DMS79 treated with DMSO at 0.1 percent for 48 hours (cell line): ENCODE results near the gene ATG4D.
A peak's percentile ranks its signal among the peaks of the same experiment; 100 is the strongest.

ENCODE experiments used
- DNase-seq: peaks from one replicate; lab custom pipeline; 2025; lab: John Stamatoyannopoulos, UW

The ATG4D gene

GRCh38 chr19:10580979-10581631 lies 37.4 kb downstream of the ATG4D start:
- DNase-seq = peak; percentile 9

GRCh38 chr19:10582091-10582490 lies 38.4 kb downstream of the ATG4D start:
- DNase-seq = no peak

GRCh38 chr19:10583036-10583776 lies 39.5 kb downstream of the ATG4D start:
- no peak for DNase-seq

- no peak for DNase-seq
These were observed 42.7 kb downstream of the ATG4D start for GRCh38 chr19:10586396-10586795.

GRCh38 chr19:10587022-10587838 lies 43.5 kb downstream of the ATG4D start, which contains the start of gene AP1M2:
Gene AP1M2, minus strand, starts transcription at chr19:10587312. Its CDS starts 81 bp downstream, at chr19:10587231.
- peak; percentile 76 for DNase-seq

- DNase-seq = no peak
These were observed 44.1 kb downstream of the ATG4D start for GRCh38 chr19:10587839-10588150.

GRCh38 chr19:10593148-10593547 lies 49.4 kb downstream of the ATG4D start:
- DNase-seq = no peak

- no peak for DNase-seq
These were observed 50.3 kb downstream of the ATG4D start for GRCh38 chr19:10593820-10594637.

- no peak for DNase-seq
These were observed 56.4 kb downstream of the ATG4D start for GRCh38 chr19:10600149-10600548.

- no peak for DNase-seq
These were observed 58.3 kb downstream of the ATG4D start for GRCh38 chr19:10601999-10602329.

- peak; percentile 48 for DNase-seq
These were observed 58.8 kb downstream of the ATG4D start for GRCh38 chr19:10602330-10603083.
